Stimulated activated effector memory CD8-positive, alpha-beta T cell treated with anti-CD3 and anti-CD28 coated beads, Interleukin-12 subunit alpha, Interleukin-12 subunit beta, amount 100 ng/mL, for 72 hours (primary cell): Measurements from ENCODE around the gene OR2L2.
"Not testable (repeated sequence)": the region's sequence is repeated elsewhere in the genome, so short reads cannot be mapped to it uniquely, and the experiment has no call there.

Experiments
- ATAC-seq: fragments of 150-1000 bp; cut with Tn5 transposase; 2 replicates; pipeline ENCODE4 v1.10.0; 2021
- DNase-seq, 2 donors: peaks; one replicate each; pipeline ENCODE4 v3.0.0; 2021 to 2022; ENCODE audit warnings: low spot score in 2 of 2
- H3K27ac Mint-ChIP-seq: one replicate; pipeline ENCODE4 v1.8.0; 2022; ENCODE audit warnings: mild to moderate bottlenecking, mixed read lengths
- H3K36me3 Mint-ChIP-seq: one replicate; pipeline ENCODE4 v1.8.0; 2022; ENCODE audit warnings: mild to moderate bottlenecking, mixed read lengths
- H3K4me1 Mint-ChIP-seq: one replicate; pipeline ENCODE4 v1.8.0; 2022; ENCODE audit warnings: mixed read lengths
- H3K4me3 Mint-ChIP-seq: one replicate; pipeline ENCODE4 v1.8.0; 2022; ENCODE audit warnings: mild to moderate bottlenecking, mixed read lengths
- H3K9me3 Mint-ChIP-seq: one replicate; pipeline ENCODE4 v1.8.0; 2022; ENCODE audit warnings: mixed read lengths

Gene OR2L2, protein sequence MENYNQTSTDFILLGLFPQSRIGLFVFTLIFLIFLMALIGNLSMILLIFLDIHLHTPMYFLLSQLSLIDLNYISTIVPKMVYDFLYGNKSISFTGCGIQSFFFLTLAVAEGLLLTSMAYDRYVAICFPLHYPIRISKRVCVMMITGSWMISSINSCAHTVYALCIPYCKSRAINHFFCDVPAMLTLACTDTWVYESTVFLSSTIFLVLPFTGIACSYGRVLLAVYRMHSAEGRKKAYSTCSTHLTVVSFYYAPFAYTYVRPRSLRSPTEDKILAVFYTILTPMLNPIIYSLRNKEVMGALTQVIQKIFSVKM

DNA sequence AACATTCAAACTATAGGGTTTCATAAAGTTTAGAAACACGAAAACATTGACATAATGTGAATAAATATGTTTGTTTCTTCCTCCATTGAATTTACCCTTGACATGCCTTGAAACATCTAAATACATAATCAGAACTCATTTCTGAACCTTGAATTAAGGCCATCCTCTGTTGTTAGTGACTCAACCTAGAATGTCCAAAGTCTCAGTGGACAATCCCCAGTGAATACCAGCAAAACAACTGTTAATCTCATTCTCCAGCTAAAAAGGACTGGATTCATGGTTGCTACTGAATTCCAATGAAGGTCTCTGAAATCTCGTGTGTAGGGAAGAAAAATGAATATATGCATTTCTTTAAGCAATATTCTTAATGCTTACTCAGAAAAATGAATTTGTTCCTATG lies at the start of gene OR2L2:
Gene OR2L2 (plus strand): TSS at position 301 of the 400 bp plus-strand sequence. CDS start 8,198 bp downstream, outside the sequence.
- ATAC-seq (no peak), DNase-seq (no peak)
- H3K4me3 Mint-ChIP-seq = no peak within 1 kb of the TSS
- no peaks in the 10 kb centered on the region for H3K36me3 Mint-ChIP-seq
- no peak within 1 kb of the TSS for H3K27ac Mint-ChIP-seq
- H3K4me1 Mint-ChIP-seq = no peaks in the 10 kb centered on the region
- peaks cover 20% of the 10 kb centered on the region for H3K9me3 Mint-ChIP-seq

DNA sequence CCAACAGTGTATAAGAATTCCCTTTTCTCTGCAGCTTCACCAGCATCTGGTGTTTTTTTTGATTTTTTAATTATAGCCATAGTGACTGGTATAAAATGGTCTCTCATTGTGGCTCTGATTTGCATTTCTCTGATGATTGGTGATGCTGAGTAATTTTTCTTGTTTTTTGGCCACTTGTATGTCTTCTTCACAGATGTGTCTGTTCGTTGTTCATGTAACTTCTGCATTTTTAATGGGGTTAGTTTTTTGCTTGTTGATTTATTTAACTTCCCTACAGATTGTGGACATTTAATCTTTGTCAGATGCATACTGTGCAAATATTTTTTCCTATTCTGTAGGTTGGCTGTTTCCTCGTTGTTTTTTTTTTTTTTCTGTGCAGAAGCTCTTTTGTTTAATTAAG lies 36.9 kb upstream of the OR2L2 start:
- no peak for DNase-seq
- Mint-ChIP-seq H3K4me3 (no peak overlapping the region), H3K9me3 (peaks cover 17% of the 10 kb centered on the region), H3K36me3 (no peaks in the 10 kb centered on the region), H3K27ac (no peak overlapping the region), H3K4me1 (no peaks in the 10 kb centered on the region)
- ATAC-seq = no peak

DNA sequence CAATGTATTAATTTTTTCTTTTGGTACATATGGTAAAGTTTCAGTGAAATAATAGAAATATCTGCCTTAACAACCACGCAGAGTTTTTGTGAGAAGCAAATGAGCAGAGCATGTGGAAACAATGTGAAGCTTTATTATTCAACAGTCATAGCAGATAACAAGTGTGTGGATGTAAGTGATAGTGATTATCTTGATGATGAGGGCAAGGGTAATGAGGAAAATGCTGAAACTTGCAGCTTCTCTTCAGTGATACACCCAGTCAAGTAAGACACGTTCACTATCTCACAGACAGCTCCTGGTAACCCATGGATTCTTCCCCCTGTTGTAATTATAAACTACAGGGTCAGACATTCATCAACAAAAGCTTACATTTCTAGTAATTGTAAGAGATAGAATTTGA lies 31.1 kb upstream of the OR2L2 start:
- no peak overlapping the region for H3K27ac Mint-ChIP-seq
- H3K9me3 Mint-ChIP-seq = peaks cover 15% of the 10 kb centered on the region
- DNase-seq = no peak
- ATAC-seq = no peak
- H3K4me1 Mint-ChIP-seq = no peaks in the 10 kb centered on the region
- no peaks in the 10 kb centered on the region for H3K36me3 Mint-ChIP-seq
- H3K4me3 Mint-ChIP-seq = no peak overlapping the region

DNA sequence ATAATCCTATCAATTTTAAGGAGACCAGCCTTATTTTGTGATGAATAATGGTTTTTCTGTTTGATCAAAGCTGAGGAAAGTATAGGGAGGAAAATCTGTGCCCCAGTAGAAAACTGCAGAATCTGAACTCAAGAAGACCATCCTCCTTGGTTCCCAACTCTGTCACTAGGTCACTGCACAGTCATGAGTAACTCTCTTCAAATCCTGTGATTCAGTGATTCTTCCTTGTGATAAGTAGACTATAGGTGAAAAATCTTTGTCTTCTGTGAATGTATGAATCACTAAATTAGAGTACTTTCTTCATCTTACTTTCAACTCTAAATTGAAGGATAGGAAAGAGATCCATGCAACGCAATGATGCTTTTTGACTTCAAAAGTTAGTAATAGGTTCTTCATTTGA lies 29.7 kb upstream of the OR2L2 start:
- no peak overlapping the region for H3K4me3 Mint-ChIP-seq
- DNase-seq = no peak
- H3K27ac Mint-ChIP-seq = no peak overlapping the region
- no peak for ATAC-seq
- H3K9me3 Mint-ChIP-seq = peaks cover 12% of the 10 kb centered on the region
- H3K36me3 Mint-ChIP-seq = no peaks in the 10 kb centered on the region
- H3K4me1 Mint-ChIP-seq = no peaks in the 10 kb centered on the region

DNA sequence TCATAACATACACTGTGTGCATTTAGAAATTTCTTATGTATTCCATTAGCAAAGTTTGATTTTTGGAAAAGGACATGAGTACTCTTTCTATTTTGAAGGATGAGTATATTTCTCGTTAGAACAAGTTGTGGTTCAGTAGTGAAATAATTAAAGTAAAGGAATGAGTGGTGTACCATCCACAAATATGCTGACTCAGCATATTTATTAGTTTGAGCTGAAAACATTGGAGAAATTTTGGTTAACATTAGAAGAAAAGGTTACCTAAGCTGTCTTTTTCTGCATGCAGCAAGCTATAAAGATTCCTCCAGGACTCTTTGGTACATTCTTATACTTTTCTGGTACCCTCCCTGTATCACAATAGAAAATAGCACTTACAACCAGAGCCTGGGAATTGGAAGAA lies 22.1 kb upstream of the OR2L2 start:
- no peak overlapping the region for H3K27ac Mint-ChIP-seq
- no peak for ATAC-seq

DNA sequence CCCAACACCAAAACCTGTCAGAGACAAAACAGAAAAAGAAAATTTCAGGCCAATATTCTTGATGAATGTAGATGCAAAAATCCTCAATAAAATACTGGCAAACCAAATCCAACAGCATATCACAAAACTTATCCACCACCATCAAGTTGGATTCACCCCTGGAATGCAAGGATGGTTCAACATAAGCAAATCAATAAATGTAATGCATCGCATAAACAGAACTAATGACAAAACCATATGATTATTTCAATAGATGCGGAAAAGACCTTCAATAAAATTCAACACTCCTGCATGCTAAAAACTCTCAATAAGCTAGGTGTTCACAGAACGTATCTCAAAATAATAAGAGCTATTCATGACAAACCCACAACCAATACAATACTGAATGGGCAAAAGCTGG lies 20.2 kb upstream of the OR2L2 start:
- Mint-ChIP-seq H3K27ac (no peak overlapping the region), H3K4me1 (no peaks in the 10 kb centered on the region), H3K36me3 (no peaks in the 10 kb centered on the region), H3K9me3 (peaks cover 27% of the 10 kb centered on the region), H3K4me3 (no peak overlapping the region)
- no peak for ATAC-seq
- no peak for DNase-seq

More for the DNA sequence above, 22.1 kb upstream of the OR2L2 start:
- Mint-ChIP-seq H3K36me3 (no peaks in the 10 kb centered on the region), H3K4me3 (no peak overlapping the region), H3K4me1 (no peaks in the 10 kb centered on the region), H3K9me3 (peaks cover 36% of the 10 kb centered on the region)
- DNase-seq = no peak

DNA sequence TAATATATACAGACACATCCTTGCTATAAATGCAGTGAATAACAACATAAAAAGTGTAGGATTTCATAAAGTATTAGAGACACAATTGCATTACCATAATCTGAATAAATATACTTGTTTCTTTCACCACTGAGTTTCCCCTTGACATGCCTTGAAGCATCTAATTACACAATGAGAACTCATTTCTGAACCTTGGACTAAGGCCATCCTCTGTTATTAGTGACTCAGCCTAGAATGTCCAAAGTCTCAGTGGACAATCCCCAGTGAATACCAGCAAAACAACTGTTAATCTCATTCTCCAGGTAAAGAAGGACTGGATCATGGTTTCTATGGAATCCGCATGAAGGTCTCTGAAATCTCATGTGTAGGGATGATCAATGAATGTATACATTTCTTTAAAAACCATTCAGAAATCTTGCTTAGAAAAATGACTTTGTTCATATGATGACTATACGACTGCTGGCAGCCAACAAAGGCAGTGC lies 16.6 kb upstream of the OR2L2 start, which contains the start of gene OR2L5:
Gene OR2L5 (plus strand): TSS at position 432 of the 482 bp plus-strand sequence. CDS start 8,288 bp downstream, outside the sequence.
- DNase-seq (no peak), ATAC-seq (no peak)
- H3K9me3 Mint-ChIP-seq = peaks cover 23% of the 10 kb centered on the region
- H3K4me3 Mint-ChIP-seq = no peak within 1 kb of the TSS
- no peak within 1 kb of the TSS for H3K27ac Mint-ChIP-seq
- H3K4me1 Mint-ChIP-seq = no peaks in the 10 kb centered on the region
- H3K36me3 Mint-ChIP-seq = no peaks in the 10 kb centered on the region

DNA sequence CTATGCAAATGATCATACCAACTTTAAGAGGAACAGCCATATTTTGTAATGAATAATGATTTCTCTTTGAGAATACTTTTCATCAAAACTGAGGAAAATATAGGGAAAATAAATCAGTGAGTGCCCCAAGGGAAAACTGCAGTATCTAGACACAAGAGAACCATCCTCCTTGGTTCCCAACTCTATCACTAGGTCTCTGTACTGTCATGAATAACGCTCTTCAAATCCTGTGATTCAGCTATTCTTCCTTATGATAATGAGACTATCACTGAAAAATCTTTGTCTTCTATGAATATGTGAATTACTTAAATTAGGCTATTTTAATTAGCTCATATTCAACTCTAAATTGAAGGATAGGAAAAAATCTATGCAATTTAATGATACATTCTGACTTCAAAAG lies 14.1 kb upstream of the OR2L2 start:
- Mint-ChIP-seq H3K27ac (no peak overlapping the region), H3K36me3 (no peaks in the 10 kb centered on the region), H3K9me3 (peaks cover 14% of the 10 kb centered on the region), H3K4me1 (no peaks in the 10 kb centered on the region), H3K4me3 (no peak overlapping the region)
- no peak for DNase-seq
- no peak for ATAC-seq

DNA sequence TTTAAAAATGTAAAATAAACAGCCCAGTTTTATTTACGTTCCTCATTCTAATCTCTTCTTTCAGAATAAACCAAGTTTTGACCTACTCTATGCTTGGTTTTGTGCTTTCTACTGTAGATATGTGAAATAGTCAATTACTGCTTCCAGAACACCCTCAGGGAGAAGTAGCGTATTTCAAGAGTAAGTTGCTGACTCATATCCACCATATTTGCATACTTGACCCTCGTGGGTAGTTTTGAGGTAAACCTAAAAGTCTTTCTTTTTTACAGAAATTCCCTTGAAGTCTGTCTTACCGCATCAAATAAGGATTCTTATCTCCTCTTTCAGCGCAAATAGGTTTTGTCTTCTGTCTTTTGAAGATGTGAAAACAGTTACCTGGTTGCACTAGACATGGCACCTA lies 15.3 kb downstream of the OR2L2 start:
- DNase-seq (no peak), ATAC-seq (no peak)
- Mint-ChIP-seq H3K4me1 (no peaks in the 10 kb centered on the region), H3K36me3 (no peaks in the 10 kb centered on the region), H3K27ac (no peak overlapping the region), H3K4me3 (no peak overlapping the region), H3K9me3 (peaks cover 6% of the 10 kb centered on the region)

DNA sequence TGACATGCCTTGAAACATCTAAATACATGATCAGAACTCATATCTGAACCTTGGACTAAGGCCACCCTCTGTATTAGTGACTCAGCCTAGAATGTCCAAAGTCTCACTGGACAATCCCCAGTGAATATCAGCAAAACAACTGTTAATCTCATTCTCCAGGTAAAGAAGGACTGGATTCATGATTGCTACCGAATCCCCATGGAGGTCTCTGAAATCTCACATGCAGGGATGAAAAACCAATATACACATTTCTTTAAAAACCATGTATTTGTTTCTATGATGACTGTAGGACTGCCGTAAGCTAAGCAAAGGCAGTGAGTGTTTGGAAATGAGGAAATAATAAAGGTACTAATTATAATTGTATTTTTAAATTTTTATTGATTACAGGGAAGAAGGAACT lies 16.7 kb downstream of the OR2L2 start, which contains the start of gene OR2L3:
Gene OR2L3 (plus strand): TSS at position 301 of the 400 bp plus-strand sequence. CDS start 13,846 bp downstream, outside the sequence.
- Mint-ChIP-seq H3K4me3 (no peak within 1 kb of the TSS), H3K9me3 (peaks cover 10% of the 10 kb centered on the region), H3K27ac (no peak within 1 kb of the TSS), H3K36me3 (no peaks in the 10 kb centered on the region), H3K4me1 (no peaks in the 10 kb centered on the region)
- DNase-seq = no peak
- ATAC-seq = no peak

DNA sequence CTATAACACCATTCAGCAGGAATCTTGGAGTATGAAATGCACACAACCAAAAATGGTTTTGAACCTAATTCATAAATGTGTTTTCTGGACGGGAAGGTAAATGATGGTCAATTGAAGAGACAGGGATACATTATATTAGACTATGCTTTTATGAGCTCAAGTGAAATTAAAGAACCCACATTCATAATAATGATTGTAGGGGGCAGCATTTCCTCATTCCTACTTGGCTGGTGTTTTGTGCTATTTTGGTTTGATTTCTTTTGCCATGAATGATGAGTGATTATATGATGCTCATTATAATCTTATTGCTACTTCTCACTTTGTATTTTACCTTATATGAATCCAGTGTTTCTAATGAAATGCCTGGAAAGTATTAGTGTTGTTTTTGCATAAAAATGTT lies 17.1 kb downstream of the OR2L2 start:
- Mint-ChIP-seq H3K36me3 (no peaks in the 10 kb centered on the region), H3K4me3 (no peak overlapping the region), H3K27ac (no peak overlapping the region), H3K9me3 (peaks cover 10% of the 10 kb centered on the region), H3K4me1 (no peaks in the 10 kb centered on the region)
- DNase-seq (no peak), ATAC-seq (no peak)

DNA sequence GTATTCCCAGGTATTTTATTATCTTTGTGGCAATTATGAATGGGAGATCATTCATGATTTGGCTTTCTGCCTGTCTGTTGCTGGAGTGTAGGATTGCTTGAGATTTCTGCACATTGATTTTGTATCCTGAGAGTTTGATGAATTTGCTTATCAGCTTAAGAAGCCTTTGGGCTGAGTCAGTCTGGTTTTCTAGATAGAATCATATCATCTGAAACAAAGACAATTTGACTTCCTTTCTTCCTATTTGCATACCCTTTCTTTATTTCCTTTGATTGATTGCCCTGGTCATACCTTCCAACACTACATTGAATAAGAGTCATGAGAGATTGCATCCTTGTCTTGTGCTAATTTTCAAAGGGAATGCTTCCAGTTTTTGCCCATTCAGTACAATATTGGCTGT lies 24.8 kb downstream of the OR2L2 start:
- H3K27ac Mint-ChIP-seq = no peak overlapping the region
- peaks cover 14% of the 10 kb centered on the region for H3K9me3 Mint-ChIP-seq
- no peak overlapping the region for H3K4me3 Mint-ChIP-seq
- H3K4me1 Mint-ChIP-seq = no peaks in the 10 kb centered on the region
- DNase-seq (no peak), ATAC-seq (no peak)
- H3K36me3 Mint-ChIP-seq = no peaks in the 10 kb centered on the region

DNA sequence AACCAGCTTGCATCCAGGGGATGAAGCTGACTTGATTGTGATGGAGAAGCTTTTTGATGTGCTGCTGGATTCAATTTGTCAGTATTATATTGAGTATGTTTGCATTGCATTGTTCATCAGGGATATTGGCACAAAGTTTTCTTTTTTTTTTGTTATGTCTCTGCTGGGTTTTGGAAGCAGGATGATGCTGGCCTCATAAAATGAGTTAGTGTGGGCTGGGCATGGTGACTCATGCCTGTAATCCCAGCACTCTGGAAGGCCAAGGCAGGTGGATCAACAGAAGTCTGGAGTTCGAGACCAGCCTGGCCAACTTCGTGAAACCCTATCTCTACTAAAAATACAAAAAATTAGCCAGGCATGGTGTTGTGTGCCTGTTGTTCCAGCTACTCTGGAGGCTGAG lies 25.4 kb downstream of the OR2L2 start:
- H3K4me1 Mint-ChIP-seq = no peaks in the 10 kb centered on the region
- peaks cover 14% of the 10 kb centered on the region for H3K9me3 Mint-ChIP-seq
- no peak for DNase-seq
- ATAC-seq = no peak
- H3K36me3 Mint-ChIP-seq = no peaks in the 10 kb centered on the region
- H3K27ac Mint-ChIP-seq = no peak overlapping the region
- H3K4me3 Mint-ChIP-seq = no peak overlapping the region

DNA sequence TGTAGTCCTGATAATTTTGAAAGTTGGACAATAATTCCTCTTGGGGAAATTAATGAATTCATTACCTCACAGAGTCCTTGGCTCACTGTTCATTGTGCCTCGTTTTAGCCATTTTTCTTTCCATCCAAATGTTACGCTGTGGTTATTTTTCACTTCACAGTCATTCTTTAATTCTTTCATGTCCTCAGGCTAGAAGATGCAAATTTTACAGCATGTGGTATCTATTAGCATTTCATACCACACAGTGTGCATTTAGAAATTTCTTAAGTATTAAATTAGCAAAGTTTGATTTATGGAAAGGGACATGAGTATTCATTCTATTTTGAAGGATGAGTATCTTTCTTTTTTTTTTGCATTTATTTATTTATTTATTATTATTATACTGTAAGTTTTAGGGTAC lies 35.2 kb downstream of the OR2L2 start:
- H3K36me3 Mint-ChIP-seq = no peaks in the 10 kb centered on the region
- H3K4me1 Mint-ChIP-seq = no peaks in the 10 kb centered on the region
- H3K27ac Mint-ChIP-seq = no peak overlapping the region
- no peak for DNase-seq
- peaks cover 17% of the 10 kb centered on the region for H3K9me3 Mint-ChIP-seq
- H3K4me3 Mint-ChIP-seq = no peak overlapping the region
- ATAC-seq = no peak

DNA sequence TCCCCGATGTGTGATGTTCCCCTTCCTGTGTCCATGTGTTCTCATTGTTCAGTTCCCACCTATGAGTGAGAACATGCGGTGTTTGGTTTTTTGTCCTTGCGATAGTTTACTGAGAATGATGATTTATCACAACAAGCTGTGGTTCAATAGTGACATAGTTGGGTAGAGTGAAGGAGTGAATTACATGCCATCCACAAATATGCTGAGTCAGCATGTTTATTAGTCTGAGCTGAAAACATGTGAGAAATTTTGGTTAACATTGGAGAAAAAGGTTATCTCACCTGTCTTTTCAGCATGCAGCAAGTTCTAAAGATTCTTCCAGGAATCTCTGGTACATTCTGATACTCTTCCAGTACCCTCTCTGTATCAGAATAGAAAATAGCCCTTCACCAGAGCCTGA lies 35.7 kb downstream of the OR2L2 start:
- Mint-ChIP-seq H3K4me1 (no peaks in the 10 kb centered on the region), H3K9me3 (peaks cover 19% of the 10 kb centered on the region), H3K36me3 (no peaks in the 10 kb centered on the region), H3K27ac (no peak overlapping the region), H3K4me3 (no peak overlapping the region)
- DNase-seq = no peak
- ATAC-seq = no peak

DNA sequence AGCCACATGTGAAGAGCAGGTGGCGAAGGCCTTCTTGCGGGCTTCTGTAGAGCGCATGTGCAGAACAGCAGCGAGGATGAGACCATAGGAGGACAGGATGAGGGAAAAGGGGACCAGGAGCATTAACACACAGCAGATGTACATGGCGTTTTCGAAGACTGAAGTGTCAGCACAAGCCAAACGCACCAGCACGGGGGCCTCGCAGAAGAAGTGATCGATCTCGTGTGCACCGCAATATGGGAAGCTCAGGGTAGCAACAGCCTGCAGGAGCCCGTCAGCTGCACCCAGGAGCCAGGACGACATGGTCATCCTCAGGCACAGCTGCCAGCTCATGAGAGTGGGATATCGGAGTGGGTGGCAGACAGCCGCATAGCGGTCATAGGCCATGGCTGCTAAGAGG lies 54.0 kb downstream of the OR2L2 start:
- ATAC-seq, H3K9me3 Mint-ChIP-seq, H3K4me1 Mint-ChIP-seq, H3K4me3 Mint-ChIP-seq, H3K27ac Mint-ChIP-seq, DNase-seq, H3K36me3 Mint-ChIP-seq: not testable (repeated sequence)
